GM12865 (cell line): ENCODE measurements around the gene MTG2.

Experiments
- DNase-seq: peaks from one replicate; pipeline ENCODE4 v3.0.0; 2010; ENCODE audit warnings: low read depth
- H3K4me3 ChIP-seq: 2 replicates; pipeline ENCODE4 v1.5.1; 2011; ENCODE audit warnings: mild to moderate bottlenecking, low read depth, low read length, control low read depth
- CTCF ChIP-seq: IDR thresholded peaks from 2 replicates; pipeline ENCODE4 v1.5.1; 2011; ENCODE audit warnings: low read length, control low read depth, low read depth, inconsistent platforms; ENCODE audit not compliant: insufficient read depth; ENCODE audit errors: missing control alignments

The MTG2 gene

GRCh38 chr20:62161347-62161746 is 21.5 kb upstream of the MTG2 start:
- TF ChIP-seq CTCF: no peak

GRCh38 chr20:62162765-62163484 is 19.9 kb upstream of the MTG2 start:
- TF ChIP-seq CTCF: no peak
- DNase-seq: no peak

More at GRCh38 chr20:62161347-62161746, 21.5 kb upstream of the MTG2 start:
- H3K4me3 ChIP-seq: no peak overlapping the region
- no peak for DNase-seq

GRCh38 chr20:62163485-62163865 is 19.4 kb upstream of the MTG2 start:
- no peak overlapping the region for H3K4me3 ChIP-seq
- DNase-seq: no peak
- no peak for TF ChIP-seq CTCF

More at GRCh38 chr20:62162765-62163484, 19.9 kb upstream of the MTG2 start:
- no peak overlapping the region for H3K4me3 ChIP-seq

- no peak for TF ChIP-seq CTCF
- no peak overlapping the region for H3K4me3 ChIP-seq
- DNase-seq: no peak
Observed at GRCh38 chr20:62163986-62164762, 18.7 kb upstream of the MTG2 start.

- TF ChIP-seq CTCF: no peak
- DNase-seq: no peak
- H3K4me3 ChIP-seq: no peak overlapping the region
Observed at GRCh38 chr20:62164879-62165761, 17.7 kb upstream of the MTG2 start.

- no peak for DNase-seq
- TF ChIP-seq CTCF: no peak
- H3K4me3 ChIP-seq: no peak overlapping the region
Observed at GRCh38 chr20:62165762-62166399, 16.9 kb upstream of the MTG2 start.
